Right ventricle myocardium superior (tissue), 1 donor: Measurements from ENCODE around the gene TICRR. TPM values are rescaled to one million over a fixed set of nuclear protein-coding genes. Genes with fewer than 3 reads are reported as not detected.

ENCODE experiments used
- ATAC-seq: fragments of 200-7000 bp; cut with Tn5 transposase; one replicate; pipeline ENCODE4 v1.9.1; 2020; ENCODE audit warnings: mild to moderate bottlenecking; ENCODE audit not compliant: poor library complexity
- DNase-seq: peaks from one replicate; pipeline ENCODE4 v3.0.0-alpha.2; 2020
- intact Hi-C: fragments of 100-400 bp; cut with DNase I; formaldehyde crosslinking; loops from one replicate; pipeline ENCODE4 v1.11.2; 2022
- total RNA-seq: library from RNA; stranded (reverse); fragmentation: NEBNext Ultra II Directional; extraction: Animal tissue kit (Norgen Biotek cat#: 25700); gene quantifications from one replicate; pipeline ENCODE4 v1.2.1, GENCODE V29; 2021
- donor health status: DM: no; HTN: yes; CAD: no; lungs with severe emphysema.

The TICRR gene
- total RNA-seq, 1 donor from 2014 or later = 0.05 TPM

GRCh38 chr15:89664441-89665350, 89.4 kb downstream of the TICRR start:
- intact Hi-C loops = no loop called here
- DNase-seq (no peak), ATAC-seq (no peak)

DNA sequence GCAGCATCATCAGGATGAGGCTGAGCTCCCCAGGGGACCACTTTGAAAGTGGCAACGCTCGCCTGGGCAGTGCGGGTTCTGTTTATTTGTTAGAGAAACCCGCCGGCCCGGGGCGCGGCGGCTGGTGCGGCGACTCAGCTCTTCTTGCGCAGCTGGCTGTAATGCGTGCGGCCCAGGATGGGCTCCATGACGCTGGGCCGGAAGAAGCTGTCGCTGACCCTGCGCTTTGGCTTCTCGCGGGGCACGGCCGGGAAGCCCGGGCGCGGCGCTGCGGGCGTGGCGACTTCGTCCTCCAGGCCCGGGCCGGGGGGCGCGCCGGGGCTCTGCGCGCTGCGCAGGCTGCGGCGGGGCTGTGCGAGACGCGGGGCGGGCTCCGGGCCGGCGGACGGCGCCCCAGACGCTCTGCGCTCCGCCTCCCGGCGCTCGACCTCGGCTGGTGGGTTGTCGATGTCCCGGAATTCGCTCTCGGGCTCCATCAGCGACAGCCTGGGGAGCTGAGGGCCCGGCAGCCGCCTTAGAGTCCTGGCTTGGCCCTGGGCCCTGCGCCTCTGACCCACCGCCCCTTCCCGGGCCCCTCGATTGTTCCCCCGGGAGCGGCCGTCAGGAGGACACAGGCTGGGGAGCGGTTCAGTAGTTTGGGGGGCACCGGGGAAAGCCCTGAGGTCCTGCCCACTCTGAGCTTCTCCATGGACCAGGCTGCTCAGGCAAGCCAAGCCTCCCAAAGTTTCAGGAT, 90.3 kb downstream of the TICRR start:
- peak; percentile 78 for ATAC-seq
- intact Hi-C loops = no loop called here
- peak; percentile 82 for DNase-seq

DNA sequence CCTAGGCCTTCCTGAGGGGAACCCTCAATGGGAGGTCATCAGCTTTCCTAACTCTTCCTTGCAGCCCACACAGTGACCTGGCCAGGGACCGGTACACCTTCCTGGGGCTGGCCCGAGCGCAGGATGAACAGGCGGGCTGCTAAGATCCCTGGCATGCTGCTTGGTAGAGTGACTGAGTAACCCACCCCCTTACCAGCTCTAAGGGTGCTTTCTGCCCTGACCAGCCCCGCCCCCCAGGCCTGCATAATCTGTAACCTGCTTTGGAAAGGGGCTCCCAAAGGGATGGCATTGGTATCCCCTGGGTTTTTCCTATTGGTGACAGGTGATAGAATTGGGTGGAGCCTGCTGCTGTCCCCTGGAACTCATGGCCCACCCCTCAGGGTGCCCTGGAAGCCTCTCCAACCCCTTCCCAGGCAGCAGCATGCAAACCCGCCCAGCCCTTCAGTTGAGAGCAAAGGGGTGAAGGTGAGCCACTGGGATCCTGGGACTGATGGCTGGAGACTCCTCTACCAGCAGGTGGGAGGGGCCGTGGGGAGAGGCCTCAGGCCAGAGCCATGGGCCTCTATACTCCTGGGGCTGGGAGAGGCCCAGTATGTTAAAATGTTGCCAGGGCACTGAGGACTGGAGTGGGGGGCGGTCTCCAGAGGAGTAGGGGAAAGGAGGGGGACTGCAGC, 91.1 kb downstream of the TICRR start:
- DNase-seq (no peak), ATAC-seq (peak; percentile 12)
- intact Hi-C loops = no loop called here

GRCh38 chr15:89666858-89667705, 91.8 kb downstream of the TICRR start:
- no peak for DNase-seq
- ATAC-seq = no peak
- intact Hi-C loops = no loop called here

DNA sequence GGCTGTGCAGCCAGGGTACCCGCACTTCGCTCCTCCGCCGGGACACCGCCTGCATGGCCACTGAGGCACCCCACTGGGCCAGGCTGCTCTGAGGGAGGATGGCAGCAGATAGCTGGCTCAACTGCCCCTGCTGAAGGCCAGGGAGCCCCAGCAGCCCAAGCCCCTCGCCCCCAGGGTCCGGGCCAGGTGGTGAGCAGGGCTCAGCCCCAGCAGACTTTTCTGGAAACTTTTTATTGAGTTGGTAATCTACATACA, 92.4 kb downstream of the TICRR start:
- intact Hi-C loops = no loop called here
- ATAC-seq (no peak), DNase-seq (no peak)

- intact Hi-C loops = no loop called here
- ATAC-seq (no peak), DNase-seq (no peak)
Observed at GRCh38 chr15:89668171-89668570, 92.9 kb downstream of the TICRR start.

DNA sequence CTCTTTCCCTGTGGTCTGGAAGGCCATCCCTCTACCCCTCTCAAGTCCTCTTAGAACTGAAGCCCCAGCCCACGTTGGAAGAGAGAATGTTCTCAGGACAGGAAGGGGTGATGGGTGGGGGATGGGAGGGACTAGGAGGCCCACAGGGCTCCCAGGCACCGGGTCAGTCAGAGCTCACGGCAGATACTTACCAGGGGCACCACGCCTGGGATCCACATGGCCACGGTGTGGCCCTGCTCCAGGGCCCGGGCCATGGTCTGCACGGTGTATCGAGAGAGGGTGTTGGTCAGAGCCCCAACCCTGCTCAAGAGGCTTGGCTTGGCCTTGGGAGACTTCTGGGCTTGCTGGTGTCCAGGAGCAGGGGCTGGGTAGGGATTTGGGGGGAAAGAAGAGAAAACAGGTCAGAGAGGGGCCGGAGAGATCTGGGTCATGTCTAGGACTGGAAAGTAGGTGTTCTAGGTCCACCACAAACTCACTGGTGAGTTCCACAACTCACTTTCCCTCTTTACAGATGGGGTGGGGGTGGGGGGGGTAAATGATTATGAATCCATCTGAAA, 94.1 kb downstream of the TICRR start:
- ATAC-seq (no peak), DNase-seq (no peak)
- intact Hi-C loops = no loop called here

DNA sequence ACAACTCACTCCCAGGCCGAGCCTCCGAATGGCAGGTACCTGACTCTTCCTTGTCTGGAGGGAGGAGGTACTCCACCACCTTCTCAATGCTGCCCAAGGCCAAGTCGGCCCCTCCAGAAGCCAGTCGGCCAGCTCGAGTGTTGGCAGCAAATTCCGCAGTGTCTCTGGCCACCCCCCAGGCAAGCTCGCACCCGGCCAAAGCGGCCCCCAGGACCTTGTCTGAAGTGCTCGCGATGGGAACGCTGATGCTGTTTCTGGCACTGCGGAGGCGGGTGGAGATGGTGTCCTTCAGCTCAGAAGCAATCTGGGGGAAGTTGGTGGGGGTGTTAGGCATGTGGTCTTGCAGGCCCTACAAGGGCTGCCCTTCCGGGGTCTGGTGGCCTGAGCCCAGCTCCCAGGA, 94.7 kb downstream of the TICRR start:
- no peak for DNase-seq
- intact Hi-C loops = no loop called here
- no peak for ATAC-seq

DNA sequence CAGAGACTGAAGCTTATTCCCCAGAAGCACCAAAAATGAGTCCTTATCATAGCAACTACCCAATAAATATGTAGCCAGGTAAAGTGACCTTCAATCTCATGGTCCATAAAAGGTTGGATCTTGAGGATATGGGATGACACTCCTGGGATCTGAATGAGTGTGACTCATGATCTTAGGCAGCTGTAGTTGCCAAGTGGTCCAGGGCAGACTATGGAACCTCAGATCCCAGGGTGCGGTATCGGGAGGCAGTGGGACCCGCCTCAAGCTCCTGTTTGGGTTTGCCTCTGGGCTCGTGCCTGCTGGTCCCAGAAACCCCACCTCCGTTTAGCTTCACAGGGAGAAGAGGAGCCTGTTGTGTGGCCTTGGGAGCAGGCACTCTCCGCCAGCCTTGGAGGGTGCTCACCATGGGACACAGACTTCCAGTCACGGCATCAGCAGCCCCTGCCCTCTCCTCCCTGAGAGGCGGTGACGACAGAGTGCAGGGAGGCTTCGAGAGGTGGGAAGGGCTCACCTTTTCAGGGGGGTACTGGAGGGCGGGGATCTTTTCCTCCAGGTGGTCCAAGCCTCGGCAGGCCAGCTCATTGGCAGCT, 95.8 kb downstream of the TICRR start:
- no peak for ATAC-seq
- intact Hi-C loops = no loop called here
- DNase-seq = no peak

- ATAC-seq (no peak), DNase-seq (no peak)
- intact Hi-C loops = no loop called here
Observed at GRCh38 chr15:89671687-89672086, 96.4 kb downstream of the TICRR start.

DNA sequence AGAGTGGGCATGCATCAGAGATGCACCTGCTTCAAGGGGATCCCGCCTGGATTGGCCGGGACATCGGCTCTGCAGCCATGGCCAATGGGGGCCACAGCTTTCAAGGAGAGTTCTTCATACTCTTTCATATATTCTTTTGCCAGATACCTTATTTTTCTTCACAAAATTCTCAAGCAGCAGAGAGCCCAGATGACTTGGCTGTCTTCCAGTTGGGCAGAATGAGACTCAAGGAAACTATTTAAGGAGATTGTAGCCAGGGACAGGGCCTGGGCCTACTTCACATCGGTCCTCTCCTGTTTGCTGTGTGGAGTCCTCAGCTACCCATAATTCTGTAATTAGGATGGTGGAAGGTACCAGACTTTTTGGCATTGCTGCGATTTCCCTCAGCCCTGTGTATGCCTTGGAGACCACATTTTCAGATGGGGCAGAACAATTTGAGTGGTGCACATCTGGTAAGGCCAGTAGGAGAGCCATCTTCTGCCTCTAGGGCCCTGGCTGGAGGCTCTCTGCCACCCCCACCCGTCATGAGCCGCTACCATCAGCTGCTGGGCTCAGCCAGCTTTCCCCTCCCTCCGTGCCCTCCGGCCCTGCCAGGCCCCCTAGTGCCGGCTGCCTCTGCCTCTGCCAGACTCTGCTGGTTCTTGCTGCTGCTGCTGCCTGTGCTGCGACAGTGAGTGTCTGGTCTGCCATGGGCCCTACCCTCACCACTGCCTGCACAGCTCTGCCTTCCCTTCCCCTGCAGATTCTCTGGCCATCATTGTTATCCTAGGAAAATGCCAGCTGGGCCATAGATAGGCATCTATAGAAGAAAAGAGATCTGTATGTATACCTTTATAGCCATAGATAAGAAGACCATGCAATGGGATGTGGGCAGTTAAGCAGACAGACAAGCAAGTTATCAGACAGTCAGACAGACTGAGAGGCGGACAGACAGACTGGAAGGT, 97.2 kb downstream of the TICRR start:
- intact Hi-C loops = no loop called here
- DNase-seq = no peak
- ATAC-seq = peak; percentile 5

DNA sequence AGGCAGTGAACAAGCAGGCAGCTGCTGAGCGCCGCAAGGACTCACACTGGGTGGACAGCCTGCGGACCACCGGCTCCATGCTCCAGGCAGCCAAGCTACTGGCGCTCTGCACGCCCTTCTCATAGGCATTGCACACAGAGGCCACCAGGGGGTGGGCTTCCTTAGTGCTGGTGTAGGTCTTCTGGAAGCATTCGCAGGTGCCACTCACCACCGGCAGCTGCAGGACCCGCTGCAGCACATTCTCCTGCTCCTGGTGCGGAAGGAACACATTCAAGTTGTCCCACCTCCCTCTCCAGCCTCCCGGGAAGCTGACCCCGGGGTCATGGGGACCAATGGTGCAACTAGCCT, 97.9 kb downstream of the TICRR start:
- no peak for DNase-seq
- intact Hi-C loops = no loop called here
- ATAC-seq = no peak

- intact Hi-C loops = no loop called here
- DNase-seq = no peak
- no peak for ATAC-seq
Observed at GRCh38 chr15:89674526-89674925, 99.3 kb downstream of the TICRR start.

GRCh38 chr15:89675606-89676005, 100.3 kb downstream of the TICRR start:
- DNase-seq = no peak
- no peak for ATAC-seq
- intact Hi-C loops = no loop called here

- DNase-seq (no peak), ATAC-seq (no peak)
- intact Hi-C loops = no loop called here
Observed at GRCh38 chr15:89677381-89677780, 102.1 kb downstream of the TICRR start.
